LNCaP clone FGC (cell line): ENCODE results near the gene ITGA8.
"Not testable (repeated sequence)": the region's sequence is repeated elsewhere in the genome, so short reads cannot be mapped to it uniquely, and the experiment has no call there.

ENCODE experiments used
- DNase-seq: peaks from one replicate; pipeline ENCODE4 v3.0.0-alpha.2; 2011; ENCODE audit warnings: low read depth
- H3K4me3 ChIP-seq: 2 replicates; pipeline ENCODE4 v1.5.1; 2011; ENCODE audit warnings: mild to moderate bottlenecking, low read depth, low read length, control low read depth
- CTCF ChIP-seq: IDR thresholded peaks from 2 replicates; pipeline ENCODE4 v1.5.1; 2012; ENCODE audit warnings: mild to moderate bottlenecking; ENCODE audit not compliant: control insufficient read depth, insufficient read depth; ENCODE audit errors: extremely low read depth

The ITGA8 gene

GRCh38 chr10:15541376-15541775 is 178.3 kb downstream of the ITGA8 start:
- H3K4me3 ChIP-seq: no peak overlapping the region
- TF ChIP-seq CTCF: no peak
- DNase-seq: no peak

GRCh38 chr10:15540727-15541126 is 179.0 kb downstream of the ITGA8 start:
- no peak overlapping the region for H3K4me3 ChIP-seq
- no peak for DNase-seq
- no peak for TF ChIP-seq CTCF

GRCh38 chr10:15539262-15539661 is 180.5 kb downstream of the ITGA8 start:
- no peak for TF ChIP-seq CTCF
- no peak for DNase-seq
- no peak overlapping the region for H3K4me3 ChIP-seq

GRCh38 chr10:15534928-15535538 is 184.7 kb downstream of the ITGA8 start:
- DNase-seq, H3K4me3 ChIP-seq: not testable (repeated sequence)

- no peak for TF ChIP-seq CTCF
- H3K4me3 ChIP-seq: no peak overlapping the region
- no peak for DNase-seq
Measured at GRCh38 chr10:15531927-15532722, 187.6 kb downstream of the ITGA8 start.

- DNase-seq: no peak
- no peak for TF ChIP-seq CTCF
- no peak overlapping the region for H3K4me3 ChIP-seq
Measured at GRCh38 chr10:15528859-15529239, 190.9 kb downstream of the ITGA8 start.

GRCh38 chr10:15526754-15527153 is 193.0 kb downstream of the ITGA8 start:
- H3K4me3 ChIP-seq: no peak overlapping the region
- DNase-seq: no peak
- TF ChIP-seq CTCF: no peak
